GM21576 (cell line): ENCODE measurements around the gene DZANK1.
"Not testable (repeated sequence)": the region's sequence is repeated elsewhere in the genome, so short reads cannot be mapped to it uniquely, and the experiment has no call there.

Source experiments
- ATAC-seq: cut with Tn5 transposase; IDR thresholded peaks from one replicate; pipeline ENCODE4 v1.9.1; 2021; ENCODE audit warnings: mild to moderate bottlenecking, moderate library complexity; ENCODE audit not compliant: unreplicated experiment

DZANK1 gene

GRCh38 chr20:18440403-18440802, 26.4 kb downstream of the DZANK1 start:
- ATAC-seq, result no peak

GRCh38 chr20:18436847-18437246, 30.0 kb downstream of the DZANK1 start:
- ATAC-seq, result no peak

GRCh38 chr20:18431206-18431605, 35.6 kb downstream of the DZANK1 start:
- no peak for ATAC-seq

- ATAC-seq, result no peak
Measured at GRCh38 chr20:18430172-18430826, 36.5 kb downstream of the DZANK1 start.

- no peak for ATAC-seq
Measured at GRCh38 chr20:18428490-18429173, 38.2 kb downstream of the DZANK1 start.

GRCh38 chr20:18427214-18427613, 39.6 kb downstream of the DZANK1 start:
- ATAC-seq, result no peak

- no peak for ATAC-seq
Measured at GRCh38 chr20:18421608-18422007, 45.2 kb downstream of the DZANK1 start.

GRCh38 chr20:18416486-18416885, 50.3 kb downstream of the DZANK1 start:
- no peak for ATAC-seq

- no peak for ATAC-seq
Measured at GRCh38 chr20:18414140-18414539, 52.7 kb downstream of the DZANK1 start.

GRCh38 chr20:18412221-18412901, 54.5 kb downstream of the DZANK1 start:
- ATAC-seq, result no peak

GRCh38 chr20:18405826-18406225, 61.0 kb downstream of the DZANK1 start:
- no peak for ATAC-seq

- no peak for ATAC-seq
Measured at GRCh38 chr20:18404172-18404571, 62.7 kb downstream of the DZANK1 start.

GRCh38 chr20:18403269-18403668, 63.6 kb downstream of the DZANK1 start:
- no peak for ATAC-seq

- no peak for ATAC-seq
Measured at GRCh38 chr20:18401305-18401704, 65.5 kb downstream of the DZANK1 start.

GRCh38 chr20:18400460-18400859, 66.4 kb downstream of the DZANK1 start:
- no peak for ATAC-seq

GRCh38 chr20:18398713-18399112, 68.1 kb downstream of the DZANK1 start:
- ATAC-seq, result not testable (repeated sequence)

- no peak for ATAC-seq
Measured at GRCh38 chr20:18397030-18397429, 69.8 kb downstream of the DZANK1 start.

- no peak for ATAC-seq
Measured at GRCh38 chr20:18395544-18395943, 71.3 kb downstream of the DZANK1 start.

- no peak for ATAC-seq
Measured at GRCh38 chr20:18394363-18394762, 72.5 kb downstream of the DZANK1 start.

GRCh38 chr20:18391686-18392085, 75.1 kb downstream of the DZANK1 start:
- ATAC-seq, result no peak

GRCh38 chr20:18390201-18390600, 76.6 kb downstream of the DZANK1 start:
- no peak for ATAC-seq

GRCh38 chr20:18388860-18389259, 78.0 kb downstream of the DZANK1 start:
- ATAC-seq, result no peak
